ENCODE data around the gene GDPD1. TPM values are rescaled to one million over a fixed set of nuclear protein-coding genes. Genes with fewer than 3 reads are reported as not detected.
"Not testable (repeated sequence)": the region's sequence is repeated elsewhere in the genome, so short reads cannot be mapped to it uniquely, and the experiment has no call there.

Gene GDPD1
- total and polyA plus RNA-seq, 4 donors = 0.45 to 1.4 (median 0.78) TPM

DNA sequence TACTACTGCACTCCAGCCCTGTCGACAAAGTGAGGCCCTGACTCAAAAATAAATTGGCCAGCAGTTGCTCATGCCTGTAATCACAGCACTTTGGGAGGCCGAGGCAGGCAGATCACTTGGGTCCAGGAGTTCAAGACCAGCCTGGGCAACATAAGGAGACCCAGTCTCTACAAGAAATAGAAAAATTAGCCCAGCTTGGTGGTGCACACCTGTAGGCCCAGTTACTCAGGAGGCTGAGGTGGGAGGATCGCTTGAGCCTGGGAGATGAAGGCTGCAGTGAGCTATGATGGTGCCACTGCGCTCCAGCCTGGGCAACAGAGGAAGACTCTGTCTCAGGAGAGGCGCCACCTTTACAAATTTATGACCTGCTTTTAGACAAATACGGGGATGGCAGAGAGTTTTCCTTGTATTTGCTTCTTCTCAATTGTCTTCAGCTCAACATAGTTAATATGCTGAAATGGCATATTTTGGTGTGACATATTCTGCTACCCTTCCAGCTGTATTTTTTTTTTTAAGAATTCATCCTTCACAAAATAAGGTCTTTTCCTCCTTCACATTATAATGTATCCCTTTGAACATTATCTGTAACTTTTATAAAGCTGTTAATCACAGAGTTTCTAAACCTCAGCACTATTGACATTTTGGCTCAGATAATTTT lies 90.1 kb downstream of the GDPD1 start:
- H3K36me3 ChIP-seq (ENCODE audit: control insufficient read depth in 4 of 4, insufficient read depth in 3 of 4, low read depth in 1 of 4, low read length in 3 of 4) = no peaks in the 10 kb centered on the region
- H3K27ac ChIP-seq (ENCODE audit: low read depth in 1 of 2, low read length in 2 of 2) = no peak overlapping the region
- no peaks in the 10 kb centered on the region for H3K27me3 ChIP-seq (ENCODE audit: control insufficient read depth in 4 of 4, insufficient read depth in 4 of 4, low read length in 3 of 4)
- no peak overlapping the region for H3K9ac ChIP-seq (ENCODE audit: low read depth in 1 of 2, low read length in 2 of 2)
- H3K4me1 ChIP-seq (ENCODE audit: control insufficient read depth in 4 of 4, insufficient read depth in 4 of 4, low read length in 3 of 4) = peaks cover 0 to 2% (median 0%) of the 10 kb centered on the region in 4 donors
- 76% methylated on average over 6 of the region's 6 CpGs for WGBS
- no peaks in the 10 kb centered on the region for H3K9me3 ChIP-seq (ENCODE audit: control insufficient read depth in 4 of 4, low read length in 3 of 4)
- DNase-seq (ENCODE audit: low spot score) = no peak
- TF ChIP-seq SP1 (IDR thresholded peaks at IDR 0.05) = no peak
- no peak for TF ChIP-seq ATF3 (IDR thresholded peaks at IDR 0.05)
- TF ChIP-seq HNF4G (IDR thresholded peaks at IDR 0.05) = no peak
- TF ChIP-seq YY1 (IDR thresholded peaks at IDR 0.05) = no peak
- TF ChIP-seq RXRA (IDR thresholded peaks at IDR 0.05) = no peak
- TF ChIP-seq, protein P1, sequence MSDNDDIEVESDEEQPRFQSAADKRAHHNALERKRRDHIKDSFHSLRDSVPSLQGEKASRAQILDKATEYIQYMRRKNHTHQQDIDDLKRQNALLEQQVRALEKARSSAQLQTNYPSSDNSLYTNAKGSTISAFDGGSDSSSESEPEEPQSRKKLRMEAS (IDR thresholded peaks at IDR 0.05) = no peak
- TF ChIP-seq, protein P2, sequence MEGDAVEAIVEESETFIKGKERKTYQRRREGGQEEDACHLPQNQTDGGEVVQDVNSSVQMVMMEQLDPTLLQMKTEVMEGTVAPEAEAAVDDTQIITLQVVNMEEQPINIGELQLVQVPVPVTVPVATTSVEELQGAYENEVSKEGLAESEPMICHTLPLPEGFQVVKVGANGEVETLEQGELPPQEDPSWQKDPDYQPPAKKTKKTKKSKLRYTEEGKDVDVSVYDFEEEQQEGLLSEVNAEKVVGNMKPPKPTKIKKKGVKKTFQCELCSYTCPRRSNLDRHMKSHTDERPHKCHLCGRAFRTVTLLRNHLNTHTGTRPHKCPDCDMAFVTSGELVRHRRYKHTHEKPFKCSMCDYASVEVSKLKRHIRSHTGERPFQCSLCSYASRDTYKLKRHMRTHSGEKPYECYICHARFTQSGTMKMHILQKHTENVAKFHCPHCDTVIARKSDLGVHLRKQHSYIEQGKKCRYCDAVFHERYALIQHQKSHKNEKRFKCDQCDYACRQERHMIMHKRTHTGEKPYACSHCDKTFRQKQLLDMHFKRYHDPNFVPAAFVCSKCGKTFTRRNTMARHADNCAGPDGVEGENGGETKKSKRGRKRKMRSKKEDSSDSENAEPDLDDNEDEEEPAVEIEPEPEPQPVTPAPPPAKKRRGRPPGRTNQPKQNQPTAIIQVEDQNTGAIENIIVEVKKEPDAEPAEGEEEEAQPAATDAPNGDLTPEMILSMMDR (IDR thresholded peaks at IDR 0.05; ENCODE audit: low read depth, low read length, missing input control) = no peak
- no peak for TF ChIP-seq TAF1 (conservative IDR thresholded peaks at IDR 0.05)
- no peak for TF ChIP-seq REST (IDR thresholded peaks at IDR 0.05)
- TF ChIP-seq HNF4A (conservative IDR thresholded peaks at IDR 0.05) = no peak
- TF ChIP-seq JUND (IDR thresholded peaks at IDR 0.05) = no peak
- TF ChIP-seq EGR1 (IDR thresholded peaks at IDR 0.05; ENCODE audit: low read depth in 2 of 2) = no peak
- no peak overlapping the region for H3K4me3 ChIP-seq (ENCODE audit: low read depth in 1 of 3, low read length in 3 of 3)

- Histone ChIP-seq H3K4me1 (ENCODE audit: control insufficient read depth in 4 of 4, insufficient read depth in 4 of 4, low read length in 3 of 4) (peaks cover 0 to 2% (median 0%) of the 10 kb centered on the region in 4 donors), H3K27me3 (ENCODE audit: control insufficient read depth in 4 of 4, insufficient read depth in 4 of 4, low read length in 3 of 4) (no peaks in the 10 kb centered on the region), H3K9ac (ENCODE audit: low read depth in 1 of 2, low read length in 2 of 2) (no peak overlapping the region), H3K27ac (ENCODE audit: low read depth in 1 of 2, low read length in 2 of 2) (no peak overlapping the region), H3K36me3 (ENCODE audit: control insufficient read depth in 4 of 4, insufficient read depth in 3 of 4, low read depth in 1 of 4, low read length in 3 of 4) (no peaks in the 10 kb centered on the region), H3K4me3 (ENCODE audit: low read depth in 1 of 3, low read length in 3 of 3) (no peak overlapping the region), H3K9me3 (ENCODE audit: control insufficient read depth in 4 of 4, low read length in 3 of 4) (no peaks in the 10 kb centered on the region)
- DNase-seq (ENCODE audit: low spot score) = no peak
- under 1% methylated on average over 5 of the region's 5 CpGs for WGBS
- TF ChIP-seq, protein P2 (IDR thresholded peaks at IDR 0.05; ENCODE audit: low read depth, low read length, missing input control) = peak; percentile 96
- TF ChIP-seq ATF3 (IDR thresholded peaks at IDR 0.05) (no peak), RAD21 (IDR thresholded peaks at IDR 0.05) (peak; percentile 98)
These were observed 90.7 kb downstream of the GDPD1 start for GRCh38 chr17:59311051-59311468.

- not testable (repeated sequence) for H3K36me3 ChIP-seq (ENCODE audit: control insufficient read depth in 4 of 4, insufficient read depth in 3 of 4, low read depth in 1 of 4, low read length in 3 of 4); H3K9ac ChIP-seq (ENCODE audit: low read depth in 1 of 2, low read length in 2 of 2); H3K9me3 ChIP-seq (ENCODE audit: control insufficient read depth in 4 of 4, low read length in 3 of 4); H3K4me3 ChIP-seq (ENCODE audit: low read depth in 1 of 3, low read length in 3 of 3); H3K27me3 ChIP-seq (ENCODE audit: control insufficient read depth in 4 of 4, insufficient read depth in 4 of 4, low read length in 3 of 4); H3K4me1 ChIP-seq (ENCODE audit: control insufficient read depth in 4 of 4, insufficient read depth in 4 of 4, low read length in 3 of 4); DNase-seq (ENCODE audit: low spot score); H3K27ac ChIP-seq (ENCODE audit: low read depth in 1 of 2, low read length in 2 of 2)
- 89% methylated on average over 7 of the region's 7 CpGs for WGBS
These were observed 91.2 kb downstream of the GDPD1 start for GRCh38 chr17:59311521-59311920.
